Activated CD8-positive, alpha-beta memory T cell treated with anti-CD3 and anti-CD28 coated beads, Interleukin-2, amount 50 U/mL, for 24 hours (primary cell): ENCODE measurements around the gene MCTS1.
"Not testable (repeated sequence)": the region's sequence is repeated elsewhere in the genome, so short reads cannot be mapped to it uniquely, and the experiment has no call there.

ENCODE experiments used
- DNase-seq: peaks from one replicate; pipeline ENCODE4 v3.0.0-alpha.2; 2020; ENCODE audit errors: extremely low read depth

Gene MCTS1

DNA sequence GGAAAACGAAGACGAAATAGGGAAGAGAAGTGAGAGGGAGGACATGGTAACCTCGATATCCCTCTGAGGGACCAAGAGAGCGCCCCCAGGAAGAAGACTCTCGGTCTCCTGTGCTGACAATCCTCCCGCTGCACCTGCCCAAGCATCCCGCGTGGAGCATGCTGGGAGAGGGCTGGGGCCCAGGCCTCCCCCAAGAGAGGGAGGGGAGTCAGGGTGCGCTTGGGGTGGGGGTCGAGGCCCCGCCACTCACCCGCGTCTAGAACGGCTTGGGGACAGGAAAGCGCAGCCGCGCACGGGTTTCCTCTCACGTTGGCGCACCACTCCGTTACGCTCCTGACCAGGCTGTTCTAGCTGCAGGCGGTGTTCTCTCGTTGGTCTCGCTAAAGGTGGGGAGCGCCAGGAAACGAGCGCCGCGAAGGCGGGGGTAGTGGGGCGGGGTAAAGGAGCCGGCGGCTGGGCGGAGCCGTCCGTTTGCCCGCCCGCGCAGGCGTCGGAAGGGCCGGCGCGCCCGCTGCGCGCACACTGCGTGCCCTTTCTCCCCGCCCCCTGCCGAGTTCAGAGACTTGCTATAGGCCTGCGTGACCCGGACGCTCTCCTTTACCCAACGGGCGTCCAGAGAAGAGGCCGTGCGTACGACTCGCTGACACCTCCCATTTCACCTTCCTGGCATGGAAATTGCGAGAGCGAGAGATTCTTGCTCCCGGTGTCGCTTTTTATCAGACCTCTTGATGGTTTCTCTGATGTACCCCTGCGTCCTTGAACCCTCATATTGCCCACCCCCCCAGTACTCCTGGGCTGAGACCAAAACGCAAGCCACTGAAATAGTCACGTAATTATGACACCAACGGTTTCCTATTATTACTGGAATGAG lies 26.0 kb downstream of the MCTS1 start, which contains the start of gene C1GALT1C1:
TSS of gene C1GALT1C1 (minus strand) at position 388 of the 871 bp plus-strand sequence. CDS start 2,888 bp downstream, outside the sequence.
- peak; percentile 69 for DNase-seq

DNA sequence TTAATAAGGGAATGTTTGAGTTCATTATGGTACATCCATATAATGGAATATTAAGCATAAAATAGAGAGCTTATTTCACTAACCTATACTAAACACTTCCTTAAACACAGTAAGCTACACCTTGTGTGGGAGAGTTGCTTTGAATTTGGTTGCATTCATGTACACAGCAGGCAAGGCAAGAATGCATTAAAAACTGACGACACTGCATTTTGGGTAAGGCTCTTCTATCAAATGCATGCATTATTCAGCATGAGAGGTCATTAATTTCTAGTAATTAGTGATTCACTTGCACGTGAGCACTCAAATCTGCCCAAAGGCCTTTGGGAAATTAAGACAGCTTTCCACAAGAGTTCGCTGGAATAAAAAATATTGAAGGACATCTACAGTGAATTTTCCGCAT lies 34.7 kb downstream of the MCTS1 start:
- no peak for DNase-seq

DNA sequence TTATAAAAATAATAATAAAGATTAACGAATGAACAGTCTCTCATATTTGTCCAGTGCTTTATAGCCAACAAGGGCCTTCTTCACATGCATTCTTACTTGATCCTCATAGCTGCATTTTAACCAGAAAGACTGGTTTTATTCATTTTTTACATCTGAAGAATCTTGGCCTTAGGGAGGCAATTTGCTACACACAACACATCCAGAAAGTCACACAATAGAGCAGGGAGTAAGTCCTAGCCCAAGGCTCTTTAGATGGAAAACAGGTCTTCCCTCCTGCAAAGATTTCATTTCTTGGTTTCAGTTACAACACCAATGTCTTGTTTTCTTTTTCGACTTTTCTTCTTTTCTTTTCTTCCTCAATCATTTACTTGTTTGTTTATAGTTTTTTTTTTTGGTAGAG lies 39.0 kb downstream of the MCTS1 start:
- DNase-seq: no peak

DNA sequence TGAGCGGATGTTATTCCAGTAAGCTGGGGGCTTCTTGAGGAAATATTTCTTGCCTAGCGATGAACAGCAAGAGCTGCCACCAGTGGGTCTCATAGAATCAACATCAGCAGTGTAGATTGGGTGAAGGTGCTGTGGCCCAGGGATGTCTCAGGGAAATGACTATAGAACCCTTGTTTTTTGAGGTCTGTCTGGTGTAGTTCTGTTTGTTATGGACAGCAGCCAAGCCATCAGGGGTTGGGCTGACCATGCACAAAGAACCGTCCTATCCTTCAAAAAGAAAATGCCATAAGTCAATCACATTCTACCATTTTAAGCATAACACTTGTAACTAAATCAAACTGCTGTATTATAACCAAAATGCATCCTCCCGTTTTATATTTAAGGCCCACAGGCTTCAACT lies 43.2 kb downstream of the MCTS1 start:
- no peak for DNase-seq

DNA sequence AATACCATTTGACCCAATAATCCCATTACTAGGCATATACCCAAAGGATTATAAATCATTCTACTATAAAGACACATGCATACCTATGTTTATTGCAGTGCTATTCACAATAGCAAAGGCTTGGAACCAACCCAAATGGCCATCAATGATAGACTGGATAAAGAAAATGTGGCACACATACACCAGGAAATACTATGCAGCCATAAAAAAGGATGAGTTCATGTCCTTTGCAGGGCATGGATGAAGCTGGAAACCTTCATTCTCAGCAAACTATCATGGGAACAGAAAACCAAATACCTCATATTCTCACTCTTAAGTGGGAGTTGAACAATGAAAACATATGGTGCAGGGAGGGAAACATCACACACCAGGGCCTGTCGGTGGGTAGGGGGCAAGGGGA lies 48.4 kb downstream of the MCTS1 start:
- DNase-seq: not testable (repeated sequence)

DNA sequence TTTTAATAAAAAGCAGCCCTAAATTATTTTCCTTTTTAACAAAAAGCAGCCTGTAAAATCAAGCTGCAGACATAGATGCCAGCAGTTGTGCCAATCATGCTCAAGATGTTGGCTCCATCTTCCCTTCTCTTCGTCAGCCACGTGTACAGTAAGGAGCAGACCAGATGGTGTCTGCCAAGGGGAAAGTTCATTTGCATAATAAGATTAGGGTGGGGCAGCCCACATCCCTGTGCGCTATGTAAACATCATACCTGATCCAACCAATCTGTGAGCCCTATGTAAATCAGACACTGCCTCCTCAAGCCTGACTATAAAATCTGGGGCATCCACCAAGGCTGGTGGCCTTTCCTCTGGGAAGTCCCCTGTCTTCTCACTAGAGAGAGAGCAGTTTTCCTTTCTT lies 49.1 kb downstream of the MCTS1 start:
- no peak for DNase-seq

DNA sequence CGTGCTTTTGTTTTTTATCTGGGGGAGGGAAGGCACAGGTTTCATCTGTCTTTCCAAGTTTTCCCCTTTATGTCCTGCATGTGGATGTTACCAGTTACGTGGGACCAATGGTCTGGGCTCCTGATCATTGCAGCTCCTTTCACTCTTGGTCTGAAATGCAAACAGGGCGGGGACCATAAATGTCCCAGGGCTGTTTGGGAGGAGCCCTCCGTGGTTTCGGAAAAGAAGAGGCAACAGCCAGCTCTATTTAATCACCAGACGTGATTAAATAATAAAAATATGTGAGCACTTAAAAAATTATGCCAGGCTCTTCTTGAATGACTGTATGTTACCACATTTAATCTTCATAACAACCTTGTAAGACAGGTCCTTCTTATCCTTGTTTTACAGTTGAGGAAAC lies 56.7 kb downstream of the MCTS1 start:
- no peak for DNase-seq
